Esophagus muscularis mucosa (tissue), 4 donors: ENCODE results near the gene PIP5K1A. TPM values are rescaled to one million over a fixed set of nuclear protein-coding genes. Genes with fewer than 3 reads are reported as not detected.

Experiments
- DNase-seq: peaks from one replicate; pipeline ENCODE4 v3.0.0-alpha.2; 2017; ENCODE audit errors: extremely low spot score
- H3K27ac ChIP-seq, 4 donors: fragments of 200-600 bp; sonication (generic); replicated peaks in 1 of 4; 1 replicate in 3 of 4; 2 replicates in 1 of 4; pipeline ENCODE4 v1.5.1; 2016 to 2019; ENCODE audit warnings: mild to moderate bottlenecking in 1 of 4
- H3K27me3 ChIP-seq, 4 donors: fragments of 200-600 bp; sonication (generic); one replicate each; pipeline versions ENCODE4 v1.5.1 to v1.6.0; 2016 to 2019
- H3K36me3 ChIP-seq, 4 donors: fragments of 200-600 bp; sonication (generic); one replicate each; pipeline ENCODE4 v1.5.1; 2016 to 2019
- H3K4me1 ChIP-seq, 4 donors: fragments of 200-600 bp; sonication (generic); one replicate each; pipeline ENCODE4 v1.5.1; 2016 to 2019
- H3K4me3 ChIP-seq, 4 donors: fragments of 200-600 bp; sonication (generic); 1 replicate in 2 of 4; 2 replicates in 2 of 4; pipeline ENCODE4 v1.5.1; 2016 to 2019; ENCODE audit warnings: mild to moderate bottlenecking in 4 of 4, moderate library complexity in 1 of 4
- H3K9me3 ChIP-seq, 4 donors: fragments of 200-600 bp; sonication (generic); 1 replicate in 3 of 4; 2 replicates in 1 of 4; pipeline ENCODE4 v1.5.1; 2016 to 2019
- CTCF ChIP-seq, 3 experiments: fragments of 200-600 bp in 2 of 3; fragments of 450-650 bp in 1 of 3; sonication (generic) in 2 of 3; IDR thresholded peaks; one replicate each; pipeline ENCODE4 v1.5.1; 2017 to 2019; ENCODE audit warnings: antibody characterized with exemption in 3 of 3, mild to moderate bottlenecking in 2 of 3, moderate library complexity in 1 of 3
- EP300 ChIP-seq: sonication (generic); formaldehyde crosslinking; IDR thresholded peaks from one replicate; pipeline ENCODE4 v1.6.1; 2017; ENCODE audit warnings: antibody characterized with exemption
- POLR2A ChIP-seq: fragments of 450-650 bp; IDR thresholded peaks from one replicate; pipeline ENCODE4 v1.6.1; 2017; ENCODE audit warnings: antibody characterized with exemption, moderate library complexity, mild to moderate bottlenecking, low read depth
- POLR2AphosphoS5 ChIP-seq, 2 donors: sonication (generic); formaldehyde crosslinking; IDR thresholded peaks; one replicate each; pipeline ENCODE4 v1.6.1; 2017; ENCODE audit warnings: antibody characterized with exemption in 2 of 2
- WGBS: methylation state at CpG from one replicate; pipeline ENCODE4 v1.1.5; 2018; 5-methylcytosine and 5-hydroxymethylcytosine counted together
- intact Hi-C: fragments of 100-400 bp; cut with DNase I; formaldehyde crosslinking; loops from one replicate; pipeline ENCODE4 v1.15.1; 2023
- total RNA-seq, 4 donors: library from RNA; depleted of rRNA; stranded (reverse); fragments of >200 nt; gene quantifications; one replicate each; pipeline versions ENCODE4 v1.1.0 to v1.2.1, GENCODE V29; 2016

PIP5K1A gene
- total RNA-seq, 4 donors from 2014 or later = 44.7 to 54.9 (median 47.1) TPM

GRCh38 chr1:151165738-151166504 lies 32.4 kb upstream of the PIP5K1A start, which contains the start of the genes LYSMD1 and SCNM1:
TSS of gene LYSMD1 (minus strand) at chr1:151165902. CDS start at chr1:151165258, 644 bp downstream.
TSS of gene SCNM1 (plus strand) at chr1:151166144. CDS start at chr1:151166153, 9 bp downstream.
- H3K9me3 ChIP-seq = no peaks in the 10 kb centered on the region
- intact Hi-C loops = no loop called here
- H3K27me3 ChIP-seq = no peaks in the 10 kb centered on the region
- peaks cover 19 to 43% (median 40%) of the 10 kb centered on the region in 4 donors for H3K4me1 ChIP-seq
- DNase-seq = peak; percentile 99
- under 1% methylated on average over 38 of the region's 38 CpGs for WGBS
- no peak for TF ChIP-seq EP300
- TF ChIP-seq CTCF (IDR thresholded peaks at IDR 0.05) = peak in 2 of 3 experiments; percentile 19 to 47
- no peak for TF ChIP-seq POLR2A
- TF ChIP-seq POLR2AphosphoS5 (IDR thresholded peaks at IDR 0.05) = peak; percentile 92 to 99
- peak within 1 kb of the TSS; percentile 65 to 88 (median 70) for H3K4me3 ChIP-seq
- H3K36me3 ChIP-seq = peaks cover 21 to 50% (median 39%) of the 10 kb centered on the region in 4 donors
- H3K27ac ChIP-seq = peak within 1 kb of the TSS; percentile 85 to 93 (median 88)

- H3K4me1 ChIP-seq = peaks cover 19 to 41% (median 39%) of the 10 kb centered on the region in 4 donors
- H3K27ac ChIP-seq = peak overlapping the region; percentile 85 to 93 (median 88)
- H3K36me3 ChIP-seq = peaks cover 16 to 50% (median 35%) of the 10 kb centered on the region in 4 donors
- WGBS = 4% methylated on average over 15 of the region's 15 CpGs
- H3K4me3 ChIP-seq = peak overlapping the region; percentile 65 to 88 (median 70)
- intact Hi-C loops = no loop called here
- no peaks in the 10 kb centered on the region for H3K27me3 ChIP-seq
- no peaks in the 10 kb centered on the region for H3K9me3 ChIP-seq
- TF ChIP-seq CTCF (IDR thresholded peaks at IDR 0.05) = no peak
- no peak for TF ChIP-seq POLR2A
- TF ChIP-seq POLR2AphosphoS5 (IDR thresholded peaks at IDR 0.05) = no peak
- no peak for TF ChIP-seq EP300
- no peak for DNase-seq
Observed at GRCh38 chr1:151166505-151166956, 31.8 kb upstream of the PIP5K1A start.

GRCh38 chr1:151167116-151167515 lies 31.2 kb upstream of the PIP5K1A start:
- H3K4me3 ChIP-seq = peak overlapping the region; percentile 65 to 88 (median 70)
- peak overlapping the region in 2 of 4 donors; percentile 85 to 93 for H3K27ac ChIP-seq
- no peaks in the 10 kb centered on the region for H3K27me3 ChIP-seq
- peaks cover 19 to 41% (median 39%) of the 10 kb centered on the region in 4 donors for H3K4me1 ChIP-seq
- peaks cover 13 to 44% (median 29%) of the 10 kb centered on the region in 4 donors for H3K36me3 ChIP-seq
- intact Hi-C loops = no loop called here
- H3K9me3 ChIP-seq = no peaks in the 10 kb centered on the region
- no peak for TF ChIP-seq POLR2A
- no peak for TF ChIP-seq EP300
- no peak for TF ChIP-seq CTCF (IDR thresholded peaks at IDR 0.05)
- TF ChIP-seq POLR2AphosphoS5 (IDR thresholded peaks at IDR 0.05) = no peak
- WGBS = 78% methylated on average over 6 of the region's 6 CpGs
- DNase-seq = no peak

- H3K27me3 ChIP-seq = no peaks in the 10 kb centered on the region
- TF ChIP-seq EP300 (no peak), POLR2AphosphoS5 (IDR thresholded peaks at IDR 0.05) (no peak), CTCF (IDR thresholded peaks at IDR 0.05) (no peak), POLR2A (no peak)
- peaks cover 13 to 75% (median 52%) of the 10 kb centered on the region in 4 donors for H3K36me3 ChIP-seq
- H3K4me1 ChIP-seq = peaks cover 19 to 35% (median 33%) of the 10 kb centered on the region in 4 donors
- H3K9me3 ChIP-seq = no peaks in the 10 kb centered on the region
- intact Hi-C loops = no loop called here
- no peak overlapping the region for H3K4me3 ChIP-seq
- DNase-seq = no peak
- H3K27ac ChIP-seq = no peak overlapping the region
- WGBS = 86% methylated on average over 5 of the region's 5 CpGs
Observed at GRCh38 chr1:151171190-151171589, 27.2 kb upstream of the PIP5K1A start.
